ENCODE measurements around the gene EVI5.

DNA sequence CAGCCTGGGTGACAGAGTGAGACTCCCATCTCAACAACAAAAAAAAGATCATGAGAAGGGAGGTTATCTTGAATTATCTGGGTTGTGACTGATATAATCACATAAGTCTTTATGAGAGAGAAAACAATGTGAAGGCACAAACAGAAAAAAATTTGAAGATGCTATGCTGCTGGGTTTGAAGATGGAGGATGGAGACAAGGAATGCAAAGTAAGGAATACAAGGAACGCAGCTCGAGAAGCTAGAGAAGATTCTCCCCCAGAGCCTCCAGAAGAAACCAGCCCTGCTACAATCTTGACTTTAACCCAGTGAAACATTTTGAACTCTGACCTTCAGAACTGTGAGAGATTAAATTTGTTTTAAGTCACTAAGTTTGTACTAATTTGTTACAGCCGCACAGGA lies 15.1 kb downstream of the EVI5 start:
- TF ChIP-seq POLR2A (IDR thresholded peaks at IDR 0.05; ENCODE audit: low read depth, low read length) (no peak), POLR2AphosphoS5 (IDR thresholded peaks at IDR 0.05; ENCODE audit: low read depth, low read length) (no peak)
